GM12878 (cell line): ENCODE measurements around the gene SLC44A4. TPM values are rescaled to one million over a fixed set of nuclear protein-coding genes. Genes with fewer than 3 reads are reported as not detected.

Source experiments
- ATAC-seq: fragments of 200-7000 bp; cut with Tn5 transposase; 3 replicates; pipeline ENCODE4 v1.9.1; 2020; ENCODE audit warnings: mild to moderate bottlenecking, moderate library complexity
- Bru-seq: library from RNA; stranded (reverse); fragments of 400-500 nt; gene quantifications from one replicate; lab custom pipeline; 2021; lab: Mats Ljungman, UMichigan
- BruChase-seq, 2 experiments: library from RNA; stranded (reverse); fragments of 400-500 nt; gene quantifications; one replicate each; lab custom pipeline; 2021; lab: Mats Ljungman, UMichigan
- BruUV-seq: library from RNA; stranded (reverse); fragments of 400-500 nt; replicated peaks from 2 replicates; lab custom pipeline; 2021; lab: Mats Ljungman, UMichigan
- CTCF ChIA-PET: fragments of 300-600 bp; sonication (Branson Sonifier 250); formaldehyde crosslinking; extraction: SDS; loops from one replicate; lab custom pipeline; 2021; ENCODE audit warnings: inconsistent platforms; lab: Yijun Ruan, JAX
- POLR2A ChIA-PET: fragments of 350-600 bp; formaldehyde crosslinking; extraction: SDS; loops from one replicate; lab custom pipeline; 2021; ENCODE audit warnings: inconsistent platforms; lab: Charles Lee
- RAD21 ChIA-PET: fragments of 300-600 bp; sonication (Branson Sonifier 250); formaldehyde crosslinking; loops from one replicate; lab custom pipeline; 2023; ENCODE audit warnings: antibody characterized with exemption; ENCODE audit not compliant: unreplicated experiment; lab: Charles Lee
- SMC1A ChIA-PET: fragments of 300-600 bp; sonication (Branson Sonifier 250); formaldehyde crosslinking; loops from one replicate; lab custom pipeline; 2023; ENCODE audit not compliant: unreplicated experiment, uncharacterized antibody; lab: Charles Lee
- DNase-seq: peaks from one replicate; pipeline ENCODE4 v3.0.0-alpha.2; 2011; ENCODE audit warnings: low read depth, low spot score
- FAIRE-seq: peaks from 3 replicates; lab custom pipeline; 2011; peaks lifted over from hg19 to GRCh38; lab: Jason Lieb, UNC
- H2AFZ ChIP-seq: 2 replicates; pipeline ENCODE4 v1.6.0; 2011; ENCODE audit warnings: low read depth, low read length, control low read depth; ENCODE audit not compliant: control insufficient read depth
- H3K27ac ChIP-seq: 2 replicates; pipeline ENCODE4 v1.5.1; 2011; ENCODE audit warnings: control low read depth; ENCODE audit not compliant: control insufficient read depth, insufficient read depth
- H3K27me3 ChIP-seq, 2 experiments: replicated peaks in 1 of 2; 2 replicates each; pipeline versions ENCODE4 v1.6.0 to v1.6.1; 2011; ENCODE audit warnings: low read length in 1 of 2; ENCODE audit not compliant: control insufficient read depth in 2 of 2, insufficient read depth in 2 of 2
- H3K36me3 ChIP-seq, 2 experiments: 2 replicates each; pipeline ENCODE4 v1.5.1; 2011; ENCODE audit warnings: low read length in 1 of 2; ENCODE audit not compliant: control insufficient read depth in 2 of 2, insufficient read depth in 2 of 2
- H3K4me1 ChIP-seq: 2 replicates; pipeline ENCODE4 v1.6.1; 2011; ENCODE audit warnings: mild to moderate bottlenecking, low read length, moderate library complexity, mixed read lengths; ENCODE audit not compliant: control insufficient read depth, insufficient read depth
- H3K4me2 ChIP-seq: 2 replicates; pipeline ENCODE4 v1.6.0; 2011; ENCODE audit warnings: control low read depth; ENCODE audit not compliant: control insufficient read depth, insufficient read depth
- H3K4me3 ChIP-seq: fragments of 200-600 bp; sonication (generic); 2 replicates; pipeline ENCODE4 v1.5.1; 2016
- H3K79me2 ChIP-seq: 2 replicates; pipeline ENCODE4 v1.6.0; 2011; ENCODE audit warnings: low read length; ENCODE audit not compliant: control insufficient read depth, insufficient read depth
- H3K9ac ChIP-seq: 2 replicates; pipeline ENCODE4 v1.8.0; 2011; ENCODE audit warnings: low read length, control low read depth, mixed read lengths; ENCODE audit not compliant: control insufficient read depth, insufficient read depth
- H3K9me3 ChIP-seq: replicated peaks from 3 replicates; pipeline ENCODE4 v1.5.1; 2011; ENCODE audit warnings: mild to moderate bottlenecking, low read length; ENCODE audit not compliant: control insufficient read depth, insufficient read depth
- H4K20me1 ChIP-seq: 2 replicates; pipeline ENCODE4 v1.6.0; 2011; ENCODE audit not compliant: control insufficient read depth, insufficient read depth
- CBX5 ChIP-seq: sonication (generic); IDR thresholded peaks from 2 replicates; pipeline ENCODE4 v1.6.1; 2016; ENCODE audit warnings: low read depth, moderate library complexity, mild to moderate bottlenecking, inconsistent platforms
- E4F1 ChIP-seq: fragments of 450-650 bp; IDR thresholded peaks from 2 replicates; pipeline ENCODE4 v1.6.1; 2018; ENCODE audit warnings: borderline replicate concordance, mild to moderate bottlenecking; ENCODE audit not compliant: partially characterized antibody
- EP300 ChIP-seq, 2 experiments: fragments of 150-350 bp in 1 of 2; IDR thresholded peaks; 2 replicates each; pipeline ENCODE4 v1.6.1; 2011 to 2012; ENCODE audit warnings: low read depth in 2 of 2, low read length in 2 of 2, borderline replicate concordance in 1 of 2, improper control_type of control experiment in 1 of 2, inconsistent platforms in 1 of 2; ENCODE audit not compliant: control insufficient read depth in 1 of 2
- IKZF2 ChIP-seq, 2 experiments: fragments of 450-650 bp; IDR thresholded peaks; 2 replicates each; pipeline ENCODE4 v1.6.1; 2017; ENCODE audit warnings: mild to moderate bottlenecking in 2 of 2, moderate library complexity in 2 of 2
- JUND ChIP-seq: IDR thresholded peaks from 2 replicates; pipeline ENCODE4 v1.6.1; 2012; ENCODE audit warnings: low read depth, mild to moderate bottlenecking, low read length, improper control_type of control experiment, moderate library complexity
- PAX8 ChIP-seq: fragments of 450-650 bp; IDR thresholded peaks from 2 replicates; pipeline ENCODE4 v1.6.1; 2017; ENCODE audit warnings: mild to moderate bottlenecking, moderate library complexity
- POLR2A ChIP-seq: IDR thresholded peaks from 2 replicates; pipeline ENCODE4 v1.6.1; 2011; ENCODE audit warnings: low read depth, mild to moderate bottlenecking, low read length
- TAF1 ChIP-seq: IDR thresholded peaks from 2 replicates; pipeline ENCODE4 v1.6.1; 2011; ENCODE audit warnings: mild to moderate bottlenecking, low read depth, low read length, borderline replicate concordance
- YBX1 ChIP-seq: fragments of 450-650 bp; IDR thresholded peaks from 2 replicates; pipeline ENCODE4 v1.6.1; 2016; ENCODE audit warnings: antibody characterized with exemption
- ZNF207 ChIP-seq: fragments of 450-650 bp; IDR thresholded peaks from 2 replicates; pipeline ENCODE4 v1.6.1; 2014; ENCODE audit warnings: antibody characterized with exemption, mild to moderate bottlenecking, borderline replicate concordance
- WGBS: methylation state at CpG from one replicate; pipeline ENCODE4 v1.1.6; 2016; ENCODE audit warnings: low lambda C conversion rate; ENCODE audit not compliant: insufficient replicate concordance, insufficient coverage; ENCODE audit errors: missing lambda C conversion rate; 5-methylcytosine and 5-hydroxymethylcytosine counted together
- in situ Hi-C: fragments of 300-500 bp; cut with MboI; formaldehyde crosslinking; loops from 9 replicates; pipeline ENCODE4 v1.14.3; 2018; ENCODE audit warnings: mixed read lengths
- intact Hi-C: fragments of 100-400 bp; cut with micrococcal nuclease; formaldehyde crosslinking; loops from one replicate; pipeline ENCODE4 v1.14.2; 2022; ENCODE audit not compliant: unreplicated experiment
- long read RNA-seq, 2 experiments: library from polyadenylated mRNA; unstranded; transcript quantifications; one replicate each; pipeline ENCODE4 v2.0.0, GENCODE V29; 2019 to 2020
- polyA minus RNA-seq, 3 experiments: library from RNA; depleted of rRNA, polyadenylated mRNA; stranded (reverse); fragments of >200 nt; gene quantifications; 2 replicates each; pipeline ENCODE4 v1.2.3, GENCODE V29; 2011
- polyA plus RNA-seq, 11 experiments: library from polyadenylated mRNA; depleted of rRNA in 4 of 11; unstranded in 6 of 11; stranded (reverse) in 5 of 11; fragments of >200 nt; fragmentation: Nextera tagmentation in 4 of 11; fragmentation: Illumina TruSeq in 1 of 11; extraction: Ambion mirVana in 4 of 11; extraction: Trizol in 1 of 11; gene quantifications; 1 replicate in 1 of 11; 2 replicates in 10 of 11; pipeline versions ENCODE4 v1.2.1 to v1.2.3, GENCODE V29; 2011 to 2016; ENCODE audit warnings: inconsistent platforms in 2 of 11, missing spikeins in 2 of 11, low read depth in 1 of 11
- total RNA-seq, 4 experiments: library from RNA; depleted of rRNA in 3 of 4; stranded (reverse); fragments of >200 nt in 3 of 4; fragmentation: Illumina TruSeq in 1 of 4; extraction: Trizol in 1 of 4; gene quantifications; 2 replicates each; pipeline versions ENCODE4 v1.2.1 to v1.2.3, GENCODE V29; 2013 to 2021

SLC44A4 gene
- not detected in 2 replicates for total RNA-seq (2013; cell fraction: nucleolus; rRNA removed)
- total RNA-seq (2014; rRNA removed) (0.06 TPM in 1 of 2 replicates, not detected in the other), total RNA-seq (2014; rRNA removed; fragmentation: Illumina TruSeq; extraction: Trizol) (0.09 TPM in 1 of 2 replicates, not detected in the other), total RNA-seq (2021) (0.18 and 0.56 TPM in 2 replicates), polyA plus RNA-seq (2011; rRNA removed) (0.04 TPM in 1 of 2 replicates, not detected in the other), polyA plus RNA-seq (2014; fragmentation: Illumina TruSeq; extraction: Trizol) (0.15 TPM in 1 of 2 replicates, not detected in the other), polyA plus RNA-seq (2014; fragmentation: Nextera tagmentation; extraction: Ambion mirVana) (under 1 TPM in 1 of 2 experiments, not detected in 1; 0.05 TPM), polyA plus RNA-seq (2014; rRNA removed) (0.19 and 0.24 TPM in 2 replicates), polyA plus RNA-seq (2016; fragmentation: Nextera tagmentation; extraction: Ambion mirVana) (under 1 TPM in 1 of 2 experiments, not detected in 1; 0.16 TPM), polyA minus RNA-seq (2011; rRNA and poly(A)+ RNA removed) (0.46 TPM in 1 of 2 replicates, not detected in the other), Bru-seq, nascent RNA (percentile 14 among the genes with signal in this experiment), BruChase-seq, experiment 1, labeled RNA remaining after a 6-hour chase (percentile 10 among the genes with signal in this experiment), BruChase-seq, experiment 2, labeled RNA remaining after a 2-hour chase (percentile 5 among the genes with signal in this experiment)
- polyA plus RNA-seq (2011; ENCODE audit: low read depth): not detected
- 0.03 TPM in 2 replicates for polyA plus RNA-seq (2011; cell fraction: cytosol; rRNA removed)
- 0.41 TPM in 1 of 2 replicates, not detected in the other for polyA plus RNA-seq (2011; cell fraction: nucleus; rRNA removed)
- not detected in 2 replicates for polyA plus RNA-seq (2012)
- not detected in 2 replicates for polyA minus RNA-seq (2011; cell fraction: cytosol; rRNA and poly(A)+ RNA removed)
- not detected in 2 replicates for polyA minus RNA-seq (2011; cell fraction: nucleus; rRNA and poly(A)+ RNA removed)
- long read RNA-seq, experiment 1: 0 reads
- long read RNA-seq, experiment 2, partial matches to known transcripts: 0 of 1 reads
- long read RNA-seq, experiment 2, other reads (novel, unspliced or antisense): 1 of 1 reads

- Histone ChIP-seq H3K9ac (no peak within 1 kb of the TSS), H3K9me3 (no peaks in the 10 kb centered on the region), H4K20me1 (no peaks in the 10 kb centered on the region), H3K4me3 (no peak within 1 kb of the TSS), H3K4me1 (no peaks in the 10 kb centered on the region), H3K27me3 (no peaks in the 10 kb centered on the region), H3K79me2 (no peaks in the 10 kb centered on the region), H2AFZ (no peak within 1 kb of the TSS), H3K36me3 (peaks cover 0 to 16% of the 10 kb centered on the region in 2 experiments; a peak in 3 of 4 replicates), H3K4me2 (no peak within 1 kb of the TSS), H3K27ac (no peak within 1 kb of the TSS)
- WGBS: 84% methylated on average over 10 of the region's 18 CpGs
- ChIA-PET RAD21 (no interaction called here), POLR2A (no interaction called here), SMC1A (no interaction called here), CTCF (interaction anchor here (0.5 to 0.9 kb wide), 2 partner anchors 8 to 31 kb away, joined by 3 read pairs; no protein-coding TSS in a partner anchor)
- FAIRE-seq (no peak), DNase-seq (no peak), ATAC-seq (no peak)
- intact Hi-C loops (no loop called here), in situ Hi-C loops (no loop called here)
- no TSS peak for BruUV-seq
- TF ChIP-seq POLR2A (0 out of 2 replicates have a peak, but pooled peaks have one; percentile 16), IKZF2 (IDR thresholded peaks at IDR 0.05) (no peak)
Observed at GRCh38 chr6:31878726-31879125, at the start of gene SLC44A4. Gene SLC44A4, minus strand, starts transcription at chr6:31878997. Its CDS starts 17 bp downstream, at chr6:31878980.

DNA sequence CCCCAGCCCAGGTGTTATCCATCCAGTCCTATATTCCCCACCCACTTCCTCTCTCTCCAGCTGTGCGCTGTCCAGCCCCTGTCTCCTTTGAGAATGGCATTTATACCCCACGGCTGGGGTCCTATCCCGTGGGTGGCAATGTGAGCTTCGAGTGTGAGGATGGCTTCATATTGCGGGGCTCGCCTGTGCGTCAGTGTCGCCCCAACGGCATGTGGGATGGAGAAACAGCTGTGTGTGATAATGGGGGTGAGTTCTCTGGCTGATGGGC is 49.8 kb upstream of the SLC44A4 start:
- POLR2A ChIA-PET: interaction anchor here (0.5 kb wide), 1 partner anchor 367 kb away, joined by 7 read pairs; no protein-coding TSS in a partner anchor
- Histone ChIP-seq H4K20me1 (no peaks in the 10 kb centered on the region), H3K4me1 (no peaks in the 10 kb centered on the region), H3K4me2 (no peak overlapping the region), H3K36me3 (no peaks in the 10 kb centered on the region), H3K4me3 (no peak overlapping the region), H3K9ac (no peak overlapping the region), H3K27ac (no peak overlapping the region), H3K79me2 (no peaks in the 10 kb centered on the region), H3K27me3 (no peaks in the 10 kb centered on the region), H3K9me3 (peaks cover 1% of the 10 kb centered on the region; the same call in 1 of the 3 replicates), H2AFZ (no peak overlapping the region)
- intact Hi-C loops (no loop called here), in situ Hi-C loops (no loop called here)
- RAD21 ChIA-PET: no interaction called here
- SMC1A ChIA-PET: no interaction called here
- no TSS peak for BruUV-seq
- CTCF ChIA-PET: no interaction called here
- 69% methylated on average over 9 of the region's 9 CpGs for WGBS
- ATAC-seq (no peak), DNase-seq (no peak), FAIRE-seq (no peak)
- TF ChIP-seq YBX1 (no peak), E4F1 (no peak), CBX5 (no peak), TAF1 (no peak), ZNF207 (no peak), JUND (no peak), EP300 (IDR thresholded peaks at IDR 0.05; ENCODE audit: borderline replicate concordance in 1 of 2, control insufficient read depth in 1 of 2, low read depth in 2 of 2, low read length in 2 of 2) (no peak), PAX8 (no peak)
